Measurements from ENCODE around the gene CTSL.

CTSL gene

DNA sequence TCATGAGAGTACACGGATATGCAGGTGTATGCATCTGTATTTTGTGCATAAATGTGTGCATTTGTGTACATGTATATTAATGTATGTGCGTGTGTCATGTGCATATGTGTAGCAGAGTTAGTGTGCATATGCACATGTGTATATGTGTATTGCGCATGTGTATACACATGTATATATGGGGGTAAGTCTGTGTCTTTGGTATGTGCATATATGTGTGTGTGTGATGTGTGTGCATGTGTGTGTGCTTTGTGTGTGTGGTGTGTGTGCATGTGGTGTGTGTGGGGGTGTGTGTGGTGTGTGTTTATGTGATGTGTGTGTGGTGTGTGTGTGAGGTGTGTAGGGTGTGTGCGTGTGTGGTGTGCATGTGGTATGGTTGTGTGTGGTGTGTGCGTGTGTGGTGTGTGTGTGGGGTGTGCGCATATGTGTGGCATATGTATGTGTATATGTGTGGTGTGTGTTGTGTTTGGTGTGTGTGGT, 13.1 kb upstream of the CTSL start:
- TF ChIP-seq, protein P1, sequence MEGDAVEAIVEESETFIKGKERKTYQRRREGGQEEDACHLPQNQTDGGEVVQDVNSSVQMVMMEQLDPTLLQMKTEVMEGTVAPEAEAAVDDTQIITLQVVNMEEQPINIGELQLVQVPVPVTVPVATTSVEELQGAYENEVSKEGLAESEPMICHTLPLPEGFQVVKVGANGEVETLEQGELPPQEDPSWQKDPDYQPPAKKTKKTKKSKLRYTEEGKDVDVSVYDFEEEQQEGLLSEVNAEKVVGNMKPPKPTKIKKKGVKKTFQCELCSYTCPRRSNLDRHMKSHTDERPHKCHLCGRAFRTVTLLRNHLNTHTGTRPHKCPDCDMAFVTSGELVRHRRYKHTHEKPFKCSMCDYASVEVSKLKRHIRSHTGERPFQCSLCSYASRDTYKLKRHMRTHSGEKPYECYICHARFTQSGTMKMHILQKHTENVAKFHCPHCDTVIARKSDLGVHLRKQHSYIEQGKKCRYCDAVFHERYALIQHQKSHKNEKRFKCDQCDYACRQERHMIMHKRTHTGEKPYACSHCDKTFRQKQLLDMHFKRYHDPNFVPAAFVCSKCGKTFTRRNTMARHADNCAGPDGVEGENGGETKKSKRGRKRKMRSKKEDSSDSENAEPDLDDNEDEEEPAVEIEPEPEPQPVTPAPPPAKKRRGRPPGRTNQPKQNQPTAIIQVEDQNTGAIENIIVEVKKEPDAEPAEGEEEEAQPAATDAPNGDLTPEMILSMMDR (IDR thresholded peaks at IDR 0.05; ENCODE audit: extremely low read depth, insufficient read depth, missing control alignments), result no peak
- DNase-seq (ENCODE audit: low spot score), result no peak
- in situ Hi-C loops (cut with MboI; ENCODE audit: low pct_unique_long_range_greater_than_20kb, low sequenced_read_pairs, unreplicated experiment), result no loop called here

DNA sequence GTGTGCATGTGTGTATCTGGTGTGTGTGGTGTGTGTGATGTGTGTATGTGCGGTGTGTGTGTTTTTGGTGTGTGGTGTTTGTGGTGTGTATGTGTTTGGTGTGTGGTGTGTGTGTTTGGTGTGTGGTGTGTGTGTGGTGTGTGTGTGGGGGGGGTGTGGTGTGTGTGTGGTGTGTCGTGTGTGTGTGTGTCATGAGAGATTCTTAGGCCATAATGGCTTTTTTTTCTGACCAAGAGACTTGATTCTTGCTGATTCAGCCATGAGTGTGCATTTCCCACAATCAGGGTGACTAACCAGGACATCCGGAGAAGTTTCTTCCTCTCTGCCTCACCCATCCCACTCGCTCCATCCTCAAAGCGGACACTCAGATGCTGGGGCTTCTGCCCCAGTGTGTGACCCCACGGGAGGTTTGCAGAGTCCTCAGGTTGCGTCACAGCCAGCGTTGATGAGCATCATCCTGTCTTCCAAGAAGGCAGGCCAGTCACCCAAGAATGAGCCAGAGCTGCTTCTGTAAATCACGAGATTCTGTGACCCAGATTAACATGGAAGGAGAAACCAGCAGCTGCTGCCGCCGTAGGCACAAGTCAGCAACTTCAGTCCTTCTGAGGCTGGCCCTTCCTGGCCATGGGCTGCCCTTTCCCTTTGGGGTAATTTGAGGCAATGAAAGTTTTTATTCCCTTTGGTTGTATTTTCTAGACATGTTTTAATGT, 12.5 kb upstream of the CTSL start:
- no peak for DNase-seq (ENCODE audit: low spot score)
- TF ChIP-seq, protein P1 (IDR thresholded peaks at IDR 0.05; ENCODE audit: extremely low read depth, insufficient read depth, missing control alignments), result no peak
- in situ Hi-C loops (cut with MboI; ENCODE audit: low pct_unique_long_range_greater_than_20kb, low sequenced_read_pairs, unreplicated experiment), result no loop called here

DNA sequence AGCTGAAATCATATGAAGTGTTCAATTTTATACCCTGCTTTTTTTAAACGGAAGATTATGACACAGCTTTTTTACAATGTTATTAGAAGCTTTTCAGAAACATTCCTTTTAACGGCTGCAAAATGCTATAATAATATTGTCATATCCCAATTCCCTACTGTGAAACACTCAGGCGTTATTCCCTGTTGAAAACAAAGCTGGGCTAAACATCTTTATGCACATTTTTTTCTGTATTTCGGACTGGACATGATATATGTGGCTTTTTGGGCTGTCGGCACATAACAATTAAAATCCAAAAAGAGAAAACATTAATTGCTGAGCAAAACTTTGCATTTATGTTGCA, 12.0 kb upstream of the CTSL start:
- in situ Hi-C loops (cut with MboI; ENCODE audit: low pct_unique_long_range_greater_than_20kb, low sequenced_read_pairs, unreplicated experiment), result no loop called here
- DNase-seq (ENCODE audit: low spot score), result no peak
- TF ChIP-seq, protein P1 (IDR thresholded peaks at IDR 0.05; ENCODE audit: extremely low read depth, insufficient read depth, missing control alignments), result no peak

DNA sequence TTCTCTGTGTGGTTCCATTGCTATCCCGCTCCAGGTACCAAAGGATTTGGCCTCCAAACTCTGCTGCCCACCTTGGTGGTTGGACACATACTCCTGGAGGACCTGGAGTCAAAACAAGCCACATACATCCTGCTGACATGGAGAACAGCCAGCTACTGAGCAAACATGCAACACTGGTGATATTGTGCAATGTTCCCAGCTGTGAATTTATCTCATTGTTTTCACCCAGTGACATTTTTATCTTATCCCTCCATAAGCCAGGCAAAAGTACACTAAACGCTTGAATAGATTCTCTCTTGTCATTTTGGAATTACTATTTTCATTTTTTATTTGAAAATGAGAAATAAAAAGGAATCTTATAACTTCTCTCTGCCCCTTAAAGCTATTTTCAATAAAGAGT, 11.1 kb upstream of the CTSL start:
- TF ChIP-seq, protein P1 (IDR thresholded peaks at IDR 0.05; ENCODE audit: extremely low read depth, insufficient read depth, missing control alignments), result no peak
- in situ Hi-C loops (cut with MboI; ENCODE audit: low pct_unique_long_range_greater_than_20kb, low sequenced_read_pairs, unreplicated experiment), result no loop called here
- DNase-seq (ENCODE audit: low spot score), result no peak

DNA sequence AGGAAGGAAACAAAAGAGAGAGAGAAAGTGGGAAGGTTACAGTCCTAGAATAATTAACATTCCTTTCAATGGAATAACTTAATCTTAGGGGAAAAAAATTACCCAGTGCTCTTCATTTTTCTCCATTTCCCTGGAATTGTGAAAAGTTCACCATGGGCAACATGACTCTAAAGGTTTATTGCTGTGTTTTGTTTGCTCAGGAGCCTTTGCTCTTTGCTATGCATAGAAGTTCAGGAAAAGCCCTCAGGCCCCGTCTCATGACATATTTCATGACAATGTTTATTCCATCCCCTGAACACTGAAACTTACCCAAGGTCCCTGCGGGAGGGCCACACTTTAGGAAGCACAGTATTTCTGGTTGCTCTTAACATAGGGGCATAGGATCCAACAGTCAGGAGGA, 9.8 kb upstream of the CTSL start:
- DNase-seq (ENCODE audit: low spot score), result no peak
- in situ Hi-C loops (cut with MboI; ENCODE audit: low pct_unique_long_range_greater_than_20kb, low sequenced_read_pairs, unreplicated experiment), result no loop called here
- TF ChIP-seq, protein P1 (IDR thresholded peaks at IDR 0.05; ENCODE audit: extremely low read depth, insufficient read depth, missing control alignments), result no peak

DNA sequence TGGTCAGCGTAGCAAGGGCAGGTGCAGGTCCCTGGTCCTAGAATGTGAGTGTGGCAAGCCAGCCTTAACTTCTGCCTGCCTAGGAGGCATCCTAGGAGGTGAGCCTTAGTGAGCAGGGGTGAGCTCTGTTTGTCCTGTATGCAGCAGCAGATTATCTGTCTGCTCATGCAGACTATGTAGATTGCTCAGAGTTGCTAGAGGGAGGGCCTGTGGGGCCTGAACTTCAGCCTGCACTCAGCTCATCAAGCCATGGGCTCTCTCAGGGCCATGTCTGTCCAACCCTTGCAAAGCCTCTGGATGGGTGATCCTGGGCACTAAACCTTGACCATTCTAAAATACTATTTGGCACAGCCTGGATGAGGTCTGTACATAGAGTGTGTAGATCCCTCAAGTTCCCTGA, 8.5 kb upstream of the CTSL start:
- no peak for DNase-seq (ENCODE audit: low spot score)
- in situ Hi-C loops (cut with MboI; ENCODE audit: low pct_unique_long_range_greater_than_20kb, low sequenced_read_pairs, unreplicated experiment), result no loop called here
- TF ChIP-seq, protein P1 (IDR thresholded peaks at IDR 0.05; ENCODE audit: extremely low read depth, insufficient read depth, missing control alignments), result no peak

Data from GM13977 (cell line).